H9 (cell line): ENCODE results near the gene SIGLEC9. TPM values are rescaled to one million over a fixed set of nuclear protein-coding genes. Genes with fewer than 3 reads are reported as not detected.

Experiments
- DNase-seq: peaks from one replicate; pipeline ENCODE4 v3.0.0-alpha.2; 2017
- H2AFZ ChIP-seq: one replicate; pipeline ENCODE4 v1.6.1; 2013; ENCODE audit warnings: mild to moderate bottlenecking, low read length, control low read depth, moderate library complexity
- H2AK5ac ChIP-seq: 2 replicates; pipeline ENCODE4 v1.6.1; 2013; ENCODE audit warnings: low read length, control low read depth, mixed read lengths; ENCODE audit not compliant: insufficient read length
- H2BK120ac ChIP-seq: one replicate; pipeline ENCODE4 v1.6.1; 2013; ENCODE audit warnings: low read depth, mild to moderate bottlenecking, low read length, control low read depth, inconsistent platforms; ENCODE audit not compliant: poor library complexity, severe bottlenecking
- H2BK12ac ChIP-seq: 2 replicates; pipeline ENCODE4 v1.6.1; 2013; ENCODE audit warnings: low read length, control low read depth, mixed read lengths, low read depth; ENCODE audit not compliant: insufficient read length
- H2BK15ac ChIP-seq: 2 replicates; pipeline ENCODE4 v1.6.1; 2013; ENCODE audit warnings: low read depth, low read length, control low read depth
- H2BK20ac ChIP-seq: one replicate; pipeline ENCODE4 v1.6.1; 2013; ENCODE audit warnings: low read depth, mild to moderate bottlenecking, low read length, control low read depth, inconsistent platforms; ENCODE audit not compliant: poor library complexity, severe bottlenecking
- H2BK5ac ChIP-seq: 2 replicates; pipeline ENCODE4 v1.6.1; 2013; ENCODE audit warnings: low read length, control low read depth, mixed read lengths; ENCODE audit not compliant: insufficient read length
- H3K14ac ChIP-seq: 2 replicates; pipeline ENCODE4 v1.6.1; 2013; ENCODE audit warnings: low read length, control low read depth; ENCODE audit not compliant: insufficient read depth
- H3K18ac ChIP-seq: 2 replicates; pipeline ENCODE4 v1.6.1; 2013; ENCODE audit warnings: low read depth, mild to moderate bottlenecking, mixed read lengths, low read length, control low read depth; ENCODE audit not compliant: insufficient read length
- H3K23ac ChIP-seq: 2 replicates; pipeline ENCODE4 v1.6.1; 2013; ENCODE audit warnings: low read length, control low read depth, mixed read lengths, low read depth; ENCODE audit not compliant: insufficient read length
- H3K23me2 ChIP-seq: 2 replicates; pipeline ENCODE4 v1.6.1; 2013; ENCODE audit warnings: low read depth, mild to moderate bottlenecking, mixed read lengths, low read length, control low read depth; ENCODE audit not compliant: insufficient read length, poor library complexity, severe bottlenecking
- H3K27ac ChIP-seq: 2 replicates; pipeline ENCODE4 v1.5.1; 2013; ENCODE audit warnings: low read length, control low read depth, mixed read lengths, low read depth; ENCODE audit not compliant: insufficient read length
- H3K27me3 ChIP-seq: 2 replicates; pipeline ENCODE4 v1.6.1; 2013; ENCODE audit warnings: low read length, control low read depth, inconsistent platforms; ENCODE audit not compliant: insufficient read depth
- H3K4ac ChIP-seq: 2 replicates; pipeline ENCODE4 v1.6.1; 2013; ENCODE audit warnings: low read depth, mild to moderate bottlenecking, control low read depth, inconsistent platforms, low read length, moderate library complexity
- H3K4me1 ChIP-seq: 2 replicates; pipeline ENCODE4 v1.6.1; 2013; ENCODE audit warnings: low read length, control low read depth, inconsistent platforms; ENCODE audit not compliant: insufficient read depth
- H3K4me2 ChIP-seq: 2 replicates; pipeline ENCODE4 v1.6.1; 2013; ENCODE audit warnings: low read length, control low read depth, mixed read lengths; ENCODE audit not compliant: insufficient read length, insufficient read depth
- H3K56ac ChIP-seq: 2 replicates; pipeline ENCODE4 v1.6.1; 2013; ENCODE audit warnings: low read depth, mild to moderate bottlenecking, mixed read lengths, low read length, control low read depth; ENCODE audit not compliant: insufficient read length
- H3K79me1 ChIP-seq: 2 replicates; pipeline ENCODE4 v1.6.1; 2013; ENCODE audit warnings: low read depth, mild to moderate bottlenecking, moderate library complexity, low read length, control low read depth, inconsistent platforms; ENCODE audit not compliant: insufficient read depth, poor library complexity, severe bottlenecking
- H3K79me2 ChIP-seq: 2 replicates; pipeline ENCODE4 v1.6.1; 2013; ENCODE audit warnings: low read length, control low read depth, inconsistent platforms; ENCODE audit not compliant: insufficient read depth
- H3K9ac ChIP-seq: 2 replicates; pipeline ENCODE4 v1.6.1; 2013; ENCODE audit warnings: low read length, control low read depth, mixed read lengths; ENCODE audit not compliant: insufficient read length; ENCODE audit errors: extremely low read depth
- H3K9me3 ChIP-seq: one replicate; pipeline ENCODE4 v1.6.1; 2013; ENCODE audit warnings: low read depth, low read length, inconsistent platforms; ENCODE audit not compliant: control insufficient read depth
- H3T11ph ChIP-seq: one replicate; pipeline ENCODE4 v1.6.1; 2013; ENCODE audit warnings: mild to moderate bottlenecking, low read length, control low read depth, inconsistent platforms
- H4K20me1 ChIP-seq: one replicate; pipeline ENCODE4 v1.6.1; 2013; ENCODE audit not compliant: control insufficient read depth, insufficient read length, insufficient read depth
- H4K5ac ChIP-seq: 2 replicates; pipeline ENCODE4 v1.6.1; 2013; ENCODE audit warnings: low read depth, mild to moderate bottlenecking, mixed read lengths, low read length, control low read depth; ENCODE audit not compliant: insufficient read length
- H4K8ac ChIP-seq: replicated peaks from 2 replicates; pipeline ENCODE4 v1.6.1; 2013; ENCODE audit warnings: low read length, control low read depth, mixed read lengths, low read depth; ENCODE audit not compliant: insufficient read length
- H4K91ac ChIP-seq: 2 replicates; pipeline ENCODE4 v1.6.1; 2013; ENCODE audit warnings: low read depth, mild to moderate bottlenecking, moderate library complexity, mixed read lengths, low read length, control low read depth; ENCODE audit not compliant: insufficient read length
- H3K27ac Mint-ChIP-seq, 3 experiments: 2 replicates in 2 of 3; 3 replicates in 1 of 3; pipeline ENCODE4 v1.8.0; 2020 to 2021; ENCODE audit warnings: mixed read lengths in 3 of 3, mild to moderate bottlenecking in 1 of 3, moderate library complexity in 1 of 3
- H3K27me3 Mint-ChIP-seq: 2 replicates; pipeline ENCODE4 v1.8.0; 2021; ENCODE audit warnings: low read depth, mild to moderate bottlenecking, moderate library complexity, mixed read lengths
- H3K36me3 Mint-ChIP-seq, 3 experiments: 2 replicates in 2 of 3; 3 replicates in 1 of 3; pipeline ENCODE4 v1.8.0; 2020 to 2021; ENCODE audit warnings: low read depth in 3 of 3, mixed read lengths in 3 of 3; ENCODE audit not compliant: insufficient read depth in 1 of 3
- H3K4me1 Mint-ChIP-seq, 2 experiments: 2 replicates each; pipeline ENCODE4 v1.8.0; 2020; ENCODE audit warnings: mixed read lengths in 2 of 2
- H3K4me3 Mint-ChIP-seq, 2 experiments: 2 replicates in 1 of 2; 3 replicates in 1 of 2; pipeline ENCODE4 v1.8.0; 2020 to 2021; ENCODE audit warnings: mild to moderate bottlenecking in 2 of 2, mixed read lengths in 2 of 2, moderate library complexity in 1 of 2
- H3K9me3 Mint-ChIP-seq, 2 experiments: 2 replicates in 1 of 2; 3 replicates in 1 of 2; pipeline ENCODE4 v1.8.0; 2020; ENCODE audit warnings: mild to moderate bottlenecking in 2 of 2, mixed read lengths in 2 of 2, moderate library complexity in 1 of 2
- WGBS: extraction: QIAGEN DNeasy Blood & Tissue Kit; methylation state at CpG from one replicate; pipeline ENCODE4 v1.1.7; 2013; ENCODE audit warnings: missing lambda C conversion rate, low lambda C conversion rate, mixed read lengths; ENCODE audit not compliant: insufficient read length; ENCODE audit errors: extremely low coverage; 5-methylcytosine and 5-hydroxymethylcytosine counted together
- total RNA-seq: library from RNA; stranded (reverse); gene quantifications from 2 replicates; pipeline ENCODE4 v1.2.1, GENCODE V29; 2021
- TF ChIP-seq, protein P1 (sequence below): fragments of 200-600 bp; sonication (generic); conservative IDR thresholded peaks from 3 replicates; pipeline ENCODE4 v1.8.0; 2021; ENCODE audit warnings: antibody characterized with exemption, mild to moderate bottlenecking

SIGLEC9 gene
- total RNA-seq, 1 experiment from 2014 or later = not detected

DNA sequence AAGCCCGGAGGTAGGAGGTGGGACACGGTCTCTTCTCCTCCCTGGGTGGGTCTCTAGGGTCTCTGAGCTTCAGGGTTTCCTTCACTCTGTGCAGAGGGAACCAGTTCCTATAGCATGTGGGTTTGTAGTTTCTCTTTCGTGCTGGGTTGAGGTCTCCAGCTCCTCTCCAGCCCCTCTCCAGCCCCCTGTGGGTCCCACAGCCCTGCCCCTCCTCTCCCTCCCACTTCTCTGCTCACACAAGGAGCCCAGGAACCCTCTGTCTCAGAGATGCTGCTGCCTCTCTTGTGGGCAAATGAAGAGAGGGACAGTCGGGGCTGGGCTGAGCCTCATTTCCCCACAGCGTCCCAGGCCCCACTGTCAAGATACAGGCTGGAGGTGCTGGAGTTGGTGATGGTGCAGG, 18.8 kb downstream of the SIGLEC9 start:
- no peak overlapping the region for H2BK12ac ChIP-seq
- H3K9ac ChIP-seq = no peak overlapping the region
- H3K4me2 ChIP-seq = no peak overlapping the region
- no peaks in the 10 kb centered on the region for H3K79me2 ChIP-seq
- no peak overlapping the region for H3T11ph ChIP-seq
- no peaks in the 10 kb centered on the region for H3K9me3 ChIP-seq
- Mint-ChIP-seq H3K27ac (no peak overlapping the region), H3K9me3 (no peaks in the 10 kb centered on the region), H3K27me3 (peaks cover 16% of the 10 kb centered on the region), H3K36me3 (no peaks in the 10 kb centered on the region), H3K4me1 (peaks cover 15 to 23% of the 10 kb centered on the region in 2 experiments), H3K4me3 (no peak overlapping the region)
- H2BK20ac ChIP-seq = no peak overlapping the region
- no CpG with 5 or more reads among the region's 5 CpGs for WGBS
- no peak overlapping the region for H3K56ac ChIP-seq
- H4K5ac ChIP-seq = no peak overlapping the region
- H3K23ac ChIP-seq = no peak overlapping the region
- H3K18ac ChIP-seq = no peak overlapping the region
- H3K23me2 ChIP-seq = peaks cover 3% of the 10 kb centered on the region
- no peak for DNase-seq
- H4K8ac ChIP-seq = no peak overlapping the region
- no peak overlapping the region for H2BK15ac ChIP-seq
- no peak overlapping the region for H2AFZ ChIP-seq
- H2AK5ac ChIP-seq = no peak overlapping the region
- no peak overlapping the region; the same call in 1 of the 2 replicates for H3K14ac ChIP-seq
- H3K4me1 ChIP-seq = no peaks in the 10 kb centered on the region; the same call in 1 of the 2 replicates
- no peak overlapping the region for H4K91ac ChIP-seq
- no peak overlapping the region for H3K27ac ChIP-seq
- H3K79me1 ChIP-seq = no peaks in the 10 kb centered on the region
- no peak overlapping the region for H2BK5ac ChIP-seq
- no peaks in the 10 kb centered on the region for H4K20me1 ChIP-seq
- H3K27me3 ChIP-seq = no peaks in the 10 kb centered on the region; the same call in 1 of the 2 replicates
- no peak overlapping the region for H2BK120ac ChIP-seq
- H3K4ac ChIP-seq = no peak overlapping the region
- TF ChIP-seq, protein P1, sequence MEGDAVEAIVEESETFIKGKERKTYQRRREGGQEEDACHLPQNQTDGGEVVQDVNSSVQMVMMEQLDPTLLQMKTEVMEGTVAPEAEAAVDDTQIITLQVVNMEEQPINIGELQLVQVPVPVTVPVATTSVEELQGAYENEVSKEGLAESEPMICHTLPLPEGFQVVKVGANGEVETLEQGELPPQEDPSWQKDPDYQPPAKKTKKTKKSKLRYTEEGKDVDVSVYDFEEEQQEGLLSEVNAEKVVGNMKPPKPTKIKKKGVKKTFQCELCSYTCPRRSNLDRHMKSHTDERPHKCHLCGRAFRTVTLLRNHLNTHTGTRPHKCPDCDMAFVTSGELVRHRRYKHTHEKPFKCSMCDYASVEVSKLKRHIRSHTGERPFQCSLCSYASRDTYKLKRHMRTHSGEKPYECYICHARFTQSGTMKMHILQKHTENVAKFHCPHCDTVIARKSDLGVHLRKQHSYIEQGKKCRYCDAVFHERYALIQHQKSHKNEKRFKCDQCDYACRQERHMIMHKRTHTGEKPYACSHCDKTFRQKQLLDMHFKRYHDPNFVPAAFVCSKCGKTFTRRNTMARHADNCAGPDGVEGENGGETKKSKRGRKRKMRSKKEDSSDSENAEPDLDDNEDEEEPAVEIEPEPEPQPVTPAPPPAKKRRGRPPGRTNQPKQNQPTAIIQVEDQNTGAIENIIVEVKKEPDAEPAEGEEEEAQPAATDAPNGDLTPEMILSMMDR = no peak
